PC-3 (cell line): ENCODE measurements around the gene CCT5. TPM values are rescaled to one million over a fixed set of nuclear protein-coding genes. Genes with fewer than 3 reads are reported as not detected.

Experiments used
- ATAC-seq: fragments of 200-7000 bp; cut with Tn5 transposase; 2 replicates; pipeline ENCODE4 v1.9.1; 2020; ENCODE audit warnings: mild to moderate bottlenecking, moderate library complexity
- BruUV-seq: library from RNA; stranded (reverse); fragments of 400-500 nt; replicated peaks from 2 replicates; lab custom pipeline; 2021; lab: Mats Ljungman, UMichigan
- CTCF ChIA-PET: fragments of 300-600 bp; sonication (Branson Sonifier 250); formaldehyde crosslinking; loops from one replicate; lab custom pipeline; 2022; ENCODE audit warnings: antibody characterized with exemption; lab: Charles Lee
- POLR2A ChIA-PET: fragments of 300-600 bp; sonication (Branson Sonifier 250); formaldehyde crosslinking; loops from one replicate; lab custom pipeline; 2022; ENCODE audit warnings: antibody characterized with exemption; ENCODE audit not compliant: unreplicated experiment; lab: Charles Lee
- DNase-seq: peaks from one replicate; pipeline ENCODE4 v3.0.0-alpha.2; 2015
- H2AFZ ChIP-seq: fragments of 300-600 bp; sonication (generic); 2 replicates; pipeline ENCODE4 v1.6.0; 2016; ENCODE audit warnings: antibody characterized with exemption, low read length
- H3F3A ChIP-seq: fragments of 300-600 bp; sonication (generic); one replicate; pipeline ENCODE4 v1.6.0; 2017; ENCODE audit warnings: antibody characterized with exemption, low read length, control low read depth, mild to moderate bottlenecking; ENCODE audit not compliant: unreplicated experiment
- H3K27ac ChIP-seq: fragments of 300-600 bp; sonication (generic); 2 replicates; pipeline ENCODE4 v1.5.1; 2016; ENCODE audit warnings: mild to moderate bottlenecking, low read length
- H3K27me3 ChIP-seq: fragments of 300-600 bp; sonication (generic); 2 replicates; pipeline ENCODE4 v1.6.1; 2016; ENCODE audit warnings: low read length, mixed read lengths
- H3K36me3 ChIP-seq: fragments of 300-600 bp; sonication (generic); 2 replicates; pipeline ENCODE4 v1.6.1; 2016; ENCODE audit warnings: low read depth, mixed run types, low read length, mixed read lengths
- H3K4me1 ChIP-seq: fragments of 300-600 bp; sonication (generic); 2 replicates; pipeline ENCODE4 v1.5.1; 2016; ENCODE audit warnings: low read length; ENCODE audit not compliant: insufficient read depth
- H3K4me2 ChIP-seq: fragments of 300-600 bp; sonication (generic); 2 replicates; pipeline ENCODE4 v1.6.0; 2016; ENCODE audit warnings: low read length
- H3K4me3 ChIP-seq: fragments of 300-600 bp; sonication (generic); 2 replicates; pipeline ENCODE4 v1.5.1; 2016; ENCODE audit warnings: mild to moderate bottlenecking, low read length, mixed read lengths
- H3K79me2 ChIP-seq: fragments of 300-600 bp; sonication (generic); 2 replicates; pipeline ENCODE4 v1.6.1; 2017; ENCODE audit warnings: low read length, mixed read lengths
- H3K9ac ChIP-seq: fragments of 300-600 bp; sonication (generic); 2 replicates; pipeline ENCODE4 v1.6.0; 2016; ENCODE audit warnings: mild to moderate bottlenecking, low read length
- H3K9me2 ChIP-seq: fragments of 300-600 bp; sonication (generic); replicated peaks from 2 replicates; pipeline ENCODE4 v1.6.1; 2016; ENCODE audit warnings: mixed run types, low read length, mixed read lengths
- H3K9me3 ChIP-seq: fragments of 300-600 bp; sonication (generic); 2 replicates; pipeline ENCODE4 v1.6.1; 2016; ENCODE audit warnings: low read length, mixed read lengths
- H4K20me1 ChIP-seq: fragments of 300-600 bp; sonication (generic); 2 replicates; pipeline ENCODE4 v1.6.1; 2016; ENCODE audit warnings: low read length, mixed read lengths
- EZH2 ChIP-seq: fragments of 300-600 bp; sonication (generic); IDR thresholded peaks from one replicate; pipeline ENCODE4 v1.6.1; 2017; ENCODE audit warnings: antibody characterized with exemption, mild to moderate bottlenecking, low read length; ENCODE audit not compliant: unreplicated experiment
- EZH2phosphoT487 ChIP-seq: fragments of 300-600 bp; sonication (generic); IDR thresholded peaks from 2 replicates; pipeline ENCODE4 v1.6.1; 2018; ENCODE audit warnings: mild to moderate bottlenecking, antibody characterized with exemption, low read length, borderline replicate concordance
- intact Hi-C: fragments of 100-400 bp; cut with micrococcal nuclease; formaldehyde crosslinking; loops from 2 replicates; pipeline ENCODE4 v1.9.0; 2023
- total RNA-seq: library from RNA; depleted of rRNA; stranded (reverse); fragments of >200 nt; gene quantifications from 2 replicates; pipeline ENCODE4 v1.2.3, GENCODE V29; 2014
- TF ChIP-seq, protein P1 (sequence below): fragments of 300-600 bp; sonication (generic); conservative IDR thresholded peaks from 2 replicates; pipeline ENCODE4 v1.5.1; 2017; ENCODE audit warnings: antibody characterized with exemption, low read depth, mild to moderate bottlenecking, low read length

The CCT5 gene
- total RNA-seq, 1 experiment from 2014 or later, result 1,334 TPM

DNA sequence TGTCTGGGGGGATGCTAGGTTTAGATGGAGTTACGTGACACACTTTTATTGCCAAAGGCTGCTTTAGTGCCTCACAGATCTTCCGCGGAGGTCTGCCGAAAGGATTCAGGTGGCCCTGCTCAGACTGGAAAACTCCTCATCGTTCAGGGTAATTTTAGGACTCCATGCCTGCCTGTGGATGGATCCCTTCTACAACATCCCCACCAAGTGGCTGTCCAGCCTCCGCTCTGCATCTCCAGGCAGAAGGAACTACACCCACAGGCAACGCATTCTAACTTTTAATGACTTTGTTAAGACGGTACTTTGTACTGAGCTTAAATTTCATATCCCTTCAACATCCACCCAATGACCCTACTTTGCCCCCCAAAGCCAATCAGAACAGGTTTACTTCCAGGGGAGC is 29.8 kb upstream of the CCT5 start:
- no TSS peak for BruUV-seq
- Histone ChIP-seq H3F3A (no peaks in the 10 kb centered on the region), H4K20me1 (no peaks in the 10 kb centered on the region), H3K9me3 (no peaks in the 10 kb centered on the region), H3K4me1 (no peaks in the 10 kb centered on the region), H3K9me2 (no peaks in the 10 kb centered on the region), H3K27ac (no peak overlapping the region), H3K79me2 (no peaks in the 10 kb centered on the region), H2AFZ (no peak overlapping the region), H3K27me3 (no peaks in the 10 kb centered on the region), H3K4me3 (no peak overlapping the region), H3K9ac (no peak overlapping the region), H3K36me3 (no peaks in the 10 kb centered on the region), H3K4me2 (no peak overlapping the region)
- intact Hi-C loops, result no loop called here
- DNase-seq, result no peak
- TF ChIP-seq, protein P1, sequence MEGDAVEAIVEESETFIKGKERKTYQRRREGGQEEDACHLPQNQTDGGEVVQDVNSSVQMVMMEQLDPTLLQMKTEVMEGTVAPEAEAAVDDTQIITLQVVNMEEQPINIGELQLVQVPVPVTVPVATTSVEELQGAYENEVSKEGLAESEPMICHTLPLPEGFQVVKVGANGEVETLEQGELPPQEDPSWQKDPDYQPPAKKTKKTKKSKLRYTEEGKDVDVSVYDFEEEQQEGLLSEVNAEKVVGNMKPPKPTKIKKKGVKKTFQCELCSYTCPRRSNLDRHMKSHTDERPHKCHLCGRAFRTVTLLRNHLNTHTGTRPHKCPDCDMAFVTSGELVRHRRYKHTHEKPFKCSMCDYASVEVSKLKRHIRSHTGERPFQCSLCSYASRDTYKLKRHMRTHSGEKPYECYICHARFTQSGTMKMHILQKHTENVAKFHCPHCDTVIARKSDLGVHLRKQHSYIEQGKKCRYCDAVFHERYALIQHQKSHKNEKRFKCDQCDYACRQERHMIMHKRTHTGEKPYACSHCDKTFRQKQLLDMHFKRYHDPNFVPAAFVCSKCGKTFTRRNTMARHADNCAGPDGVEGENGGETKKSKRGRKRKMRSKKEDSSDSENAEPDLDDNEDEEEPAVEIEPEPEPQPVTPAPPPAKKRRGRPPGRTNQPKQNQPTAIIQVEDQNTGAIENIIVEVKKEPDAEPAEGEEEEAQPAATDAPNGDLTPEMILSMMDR, result no peak
- no peak for TF ChIP-seq EZH2phosphoT487
- ATAC-seq, result no peak
- CTCF ChIA-PET, result no interaction called here
- POLR2A ChIA-PET, result no interaction called here

DNA sequence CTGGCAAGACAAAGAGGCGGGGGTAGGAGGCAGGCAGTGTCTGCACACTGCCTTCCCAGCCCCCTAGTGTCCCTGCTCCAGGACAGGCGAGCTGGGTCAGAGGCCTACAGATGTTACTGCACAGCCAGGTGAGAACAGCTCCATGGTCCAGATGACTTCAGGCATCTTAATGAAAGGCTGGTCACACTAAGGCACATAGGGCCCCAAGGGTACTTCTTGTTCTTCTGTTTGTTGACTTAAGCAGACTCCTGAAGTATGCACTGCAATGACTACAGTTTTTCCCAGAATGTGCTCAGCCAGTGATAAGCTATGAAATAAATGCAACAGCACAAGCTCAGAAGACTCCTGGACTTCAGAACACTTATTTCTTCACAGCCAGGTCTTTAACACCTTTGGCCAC is 27.8 kb upstream of the CCT5 start:
- ChIA-PET POLR2A (no interaction called here), CTCF (no interaction called here)
- TF ChIP-seq EZH2phosphoT487 (no peak), EZH2 (no peak)
- TF ChIP-seq, protein P1, result no peak

DNA sequence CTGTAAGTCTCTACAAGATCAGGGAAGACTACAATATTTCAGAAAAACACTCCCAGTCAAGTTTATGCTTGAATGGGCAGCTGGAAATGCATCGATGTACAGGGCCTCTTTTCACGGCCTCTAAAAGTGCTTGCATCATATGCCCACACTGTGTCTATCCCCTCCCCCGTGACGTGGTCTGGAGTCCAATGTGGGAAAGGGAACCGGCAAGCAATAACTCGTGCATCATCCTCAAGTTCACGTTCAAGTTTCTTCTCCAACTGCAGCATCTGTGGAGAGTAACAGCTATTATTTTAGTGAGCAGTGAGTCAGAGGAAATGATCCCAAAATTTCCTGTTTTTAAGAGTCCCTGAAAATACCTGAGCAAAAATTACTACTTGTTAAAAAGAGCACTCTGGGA is 22.7 kb upstream of the CCT5 start:
- ATAC-seq (peak; percentile 68), DNase-seq (peak; percentile 44)
- H3F3A ChIP-seq, result no peaks in the 10 kb centered on the region
- no peaks in the 10 kb centered on the region for H3K9me2 ChIP-seq
- no peaks in the 10 kb centered on the region for H3K27me3 ChIP-seq
- H3K79me2 ChIP-seq, result no peaks in the 10 kb centered on the region
- POLR2A ChIA-PET, result interaction anchor here (0.6 kb wide), 2 partner anchors 26 to 1380 kb away, joined by 3 read pairs; no protein-coding TSS in a partner anchor
- H3K9me3 ChIP-seq, result no peaks in the 10 kb centered on the region
- no peaks in the 10 kb centered on the region for H4K20me1 ChIP-seq
- intact Hi-C loops, result no loop called here
- CTCF ChIA-PET, result no interaction called here
- no peak overlapping the region for H3K9ac ChIP-seq
- H3K4me1 ChIP-seq, result peaks cover 4% of the 10 kb centered on the region; the same call in 1 of the 2 replicates
- no peaks in the 10 kb centered on the region for H3K36me3 ChIP-seq
- no peak overlapping the region for H2AFZ ChIP-seq
- H3K4me3 ChIP-seq, result no peak overlapping the region
- H3K4me2 ChIP-seq, result no peak overlapping the region
- no TSS peak for BruUV-seq
- TF ChIP-seq EZH2phosphoT487 (no peak), EZH2 (no peak)
- TF ChIP-seq, protein P1, result no peak
- peak overlapping the region; percentile 22; the same call in 1 of the 2 replicates for H3K27ac ChIP-seq

More for the DNA sequence above, 27.8 kb upstream of the CCT5 start:
- intact Hi-C loops, result no loop called here
- Histone ChIP-seq H3K9me2 (no peaks in the 10 kb centered on the region), H3K27me3 (no peaks in the 10 kb centered on the region), H2AFZ (no peak overlapping the region), H3K4me2 (no peak overlapping the region), H3K4me1 (peaks cover 3% of the 10 kb centered on the region; the same call in 1 of the 2 replicates), H3F3A (no peaks in the 10 kb centered on the region), H3K9me3 (no peaks in the 10 kb centered on the region), H3K27ac (no peak overlapping the region), H3K9ac (no peak overlapping the region), H4K20me1 (no peaks in the 10 kb centered on the region), H3K36me3 (no peaks in the 10 kb centered on the region), H3K4me3 (no peak overlapping the region), H3K79me2 (no peaks in the 10 kb centered on the region)
- no TSS peak for BruUV-seq
- DNase-seq (no peak), ATAC-seq (no peak)
